HFF-Myc (cell line): ENCODE results near the gene CAMK1D.
"Not testable (repeated sequence)": the region's sequence is repeated elsewhere in the genome, so short reads cannot be mapped to it uniquely, and the experiment has no call there.

Source experiments
- DNase-seq: peaks from one replicate; pipeline ENCODE4 v3.0.0-alpha.2; 2011; ENCODE audit warnings: low read depth; ENCODE audit errors: extremely low read depth
- H3K4me3 ChIP-seq: replicated peaks from 2 replicates; pipeline ENCODE4 v1.5.1; 2011; ENCODE audit warnings: low read depth, mild to moderate bottlenecking, control low read depth, low read length
- TF ChIP-seq, protein P1 (sequence below): IDR thresholded peaks from 2 replicates; pipeline ENCODE4 v1.5.1; 2012; ENCODE audit warnings: mild to moderate bottlenecking, low read depth, low read length, control low read depth; ENCODE audit errors: missing control alignments

CAMK1D gene

DNA sequence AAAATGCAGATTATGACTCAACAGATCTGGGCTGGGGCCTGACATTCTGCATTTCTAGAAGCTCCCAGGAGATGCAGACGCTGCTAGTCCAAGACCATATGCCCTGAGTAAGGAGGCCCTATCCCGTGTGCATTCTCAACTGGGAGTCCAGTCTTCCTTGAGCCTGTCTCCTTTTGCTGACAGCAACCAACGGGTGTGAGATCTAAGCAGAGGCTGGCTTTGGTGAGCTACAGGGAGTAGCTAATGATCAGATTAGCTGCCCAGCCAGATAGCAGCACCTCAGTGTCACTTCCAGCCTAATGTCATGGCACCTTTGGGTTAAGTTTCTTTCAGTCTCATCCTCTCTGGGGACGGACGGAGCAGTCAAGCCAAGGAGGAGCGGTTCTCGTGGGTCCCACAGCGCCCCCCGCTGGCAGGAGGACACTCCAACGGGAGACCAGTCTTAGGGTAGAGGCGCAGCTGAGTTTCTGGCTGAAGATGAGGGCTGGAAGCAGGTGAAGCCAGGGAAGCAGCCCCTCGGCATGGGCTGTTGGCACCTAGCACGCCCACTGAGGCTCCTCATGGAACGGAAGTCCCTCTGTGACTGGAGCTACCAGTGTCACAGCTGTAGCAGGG is 498.1 kb downstream of the CAMK1D start:
- DNase-seq = no peak
- TF ChIP-seq, protein P1, sequence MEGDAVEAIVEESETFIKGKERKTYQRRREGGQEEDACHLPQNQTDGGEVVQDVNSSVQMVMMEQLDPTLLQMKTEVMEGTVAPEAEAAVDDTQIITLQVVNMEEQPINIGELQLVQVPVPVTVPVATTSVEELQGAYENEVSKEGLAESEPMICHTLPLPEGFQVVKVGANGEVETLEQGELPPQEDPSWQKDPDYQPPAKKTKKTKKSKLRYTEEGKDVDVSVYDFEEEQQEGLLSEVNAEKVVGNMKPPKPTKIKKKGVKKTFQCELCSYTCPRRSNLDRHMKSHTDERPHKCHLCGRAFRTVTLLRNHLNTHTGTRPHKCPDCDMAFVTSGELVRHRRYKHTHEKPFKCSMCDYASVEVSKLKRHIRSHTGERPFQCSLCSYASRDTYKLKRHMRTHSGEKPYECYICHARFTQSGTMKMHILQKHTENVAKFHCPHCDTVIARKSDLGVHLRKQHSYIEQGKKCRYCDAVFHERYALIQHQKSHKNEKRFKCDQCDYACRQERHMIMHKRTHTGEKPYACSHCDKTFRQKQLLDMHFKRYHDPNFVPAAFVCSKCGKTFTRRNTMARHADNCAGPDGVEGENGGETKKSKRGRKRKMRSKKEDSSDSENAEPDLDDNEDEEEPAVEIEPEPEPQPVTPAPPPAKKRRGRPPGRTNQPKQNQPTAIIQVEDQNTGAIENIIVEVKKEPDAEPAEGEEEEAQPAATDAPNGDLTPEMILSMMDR = peak; percentile 43
- no peak overlapping the region for H3K4me3 ChIP-seq

DNA sequence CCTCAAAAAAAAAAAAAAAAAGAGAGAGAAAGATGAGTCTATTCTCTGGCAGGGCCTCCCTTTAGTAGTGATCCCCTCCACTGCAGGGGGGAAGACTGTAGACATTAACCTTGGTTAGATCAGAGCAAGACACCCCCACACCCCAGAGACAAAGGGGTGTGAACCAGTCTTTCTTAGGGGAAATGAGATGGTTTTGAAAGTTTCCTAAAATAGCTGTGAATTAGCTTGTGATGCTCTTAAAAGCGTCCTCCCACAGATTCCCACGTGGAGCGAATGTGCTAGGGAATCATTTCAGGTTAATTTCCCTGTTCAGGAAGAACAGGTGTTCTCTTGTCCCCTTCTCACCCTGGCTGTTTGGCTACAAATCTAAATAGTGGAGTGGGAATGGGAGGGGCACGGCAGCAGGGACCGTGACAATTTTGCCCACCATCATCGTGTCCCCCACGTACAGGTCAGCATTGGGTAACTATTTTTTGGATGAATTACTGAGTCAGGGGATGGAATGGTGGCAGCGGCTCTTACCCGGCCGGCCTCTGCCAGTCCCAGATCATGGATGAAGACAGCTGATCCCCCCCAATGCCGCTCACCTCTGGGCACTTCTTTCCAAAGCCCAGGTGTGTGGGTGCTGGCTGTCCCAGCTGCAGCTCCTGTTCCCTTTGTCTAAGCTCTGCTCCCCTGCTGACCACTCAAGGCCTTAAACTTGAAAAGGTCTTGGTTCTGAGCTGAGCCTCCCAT is 499.3 kb downstream of the CAMK1D start:
- no peak overlapping the region for H3K4me3 ChIP-seq
- no peak for DNase-seq
- TF ChIP-seq, protein P1 = no peak

DNA sequence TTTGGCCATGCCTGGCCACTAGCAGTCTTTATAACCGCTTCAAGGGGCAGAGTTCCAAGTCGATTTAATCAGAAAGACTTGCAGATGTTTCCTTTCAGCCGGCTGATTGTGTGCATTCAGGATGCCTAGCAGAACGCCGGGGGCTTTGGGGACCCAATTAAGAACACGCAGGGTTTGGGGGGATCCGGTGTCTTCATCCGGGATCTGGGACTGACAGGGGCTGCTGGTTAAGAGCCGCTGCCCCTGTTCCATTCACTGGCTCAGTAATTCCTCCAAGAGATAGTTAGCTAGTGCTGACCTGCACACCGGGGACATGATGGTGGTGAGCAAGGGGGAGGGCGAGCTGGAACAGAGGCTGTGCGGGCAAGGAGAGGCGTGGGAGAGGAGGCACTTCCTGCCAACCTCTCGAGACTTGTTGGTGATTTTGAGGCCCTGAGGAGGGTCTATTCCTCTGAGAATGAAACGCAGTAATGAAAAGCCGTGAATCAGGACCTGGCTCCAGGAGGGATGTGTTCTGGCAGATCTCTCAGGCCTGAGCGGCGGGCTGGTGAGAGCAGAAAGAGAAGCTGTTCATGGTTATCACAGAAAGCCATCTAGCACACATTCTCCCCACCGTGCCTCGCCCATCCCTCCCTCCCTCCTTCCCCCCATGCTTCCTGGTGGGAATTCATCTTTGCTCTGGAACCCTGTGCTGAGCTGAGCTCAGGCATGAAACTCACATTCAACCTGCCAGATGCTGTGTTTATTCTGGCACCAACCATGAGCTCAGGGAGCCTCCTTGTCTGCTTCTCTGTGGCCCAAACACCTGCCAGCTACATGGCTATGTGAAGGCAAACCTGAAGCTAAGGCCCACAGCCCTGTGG is 500.2 kb downstream of the CAMK1D start:
- TF ChIP-seq, protein P1 = no peak
- no peak overlapping the region for H3K4me3 ChIP-seq
- no peak for DNase-seq

DNA sequence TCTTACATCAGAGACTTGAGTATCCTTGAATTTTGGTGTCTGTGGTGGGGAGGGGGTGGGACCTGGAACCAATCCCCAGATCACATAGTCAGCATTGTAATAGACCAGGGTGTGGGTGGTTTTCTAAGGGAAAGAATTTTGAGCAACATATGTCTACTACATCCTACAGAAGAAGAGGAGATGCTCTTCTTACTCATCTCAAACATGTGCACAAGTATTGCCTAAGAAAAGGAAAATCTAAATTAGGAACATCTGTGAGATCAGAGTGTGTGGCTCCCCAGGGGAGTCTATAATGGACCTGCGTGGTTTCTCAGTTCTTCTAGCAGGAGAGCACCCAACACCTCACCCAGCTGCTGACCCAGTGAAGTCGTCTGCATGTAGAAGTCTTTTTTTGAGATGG is 503.3 kb downstream of the CAMK1D start:
- peak; percentile 11 for DNase-seq
- TF ChIP-seq, protein P1 = no peak
- H3K4me3 ChIP-seq = no peak overlapping the region

DNA sequence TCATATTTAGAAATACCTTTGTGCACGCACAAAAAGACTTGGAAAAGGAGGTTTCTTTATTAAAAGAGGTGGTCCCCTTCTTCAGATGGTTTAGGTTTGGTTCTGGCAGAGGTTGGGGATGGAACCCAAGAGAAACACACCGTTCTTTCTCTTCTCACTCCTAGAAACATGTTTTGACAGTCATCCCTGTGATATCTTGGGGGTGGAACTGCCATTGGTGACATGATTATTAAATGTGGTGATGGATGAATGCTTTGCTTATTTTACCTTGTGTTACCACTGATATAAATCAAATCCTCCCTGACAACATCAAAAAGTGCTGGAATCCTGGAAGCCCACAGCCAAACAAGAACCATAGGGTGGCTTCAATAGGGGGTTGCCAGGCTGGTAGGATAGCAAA is 505.6 kb downstream of the CAMK1D start:
- TF ChIP-seq, protein P1 = no peak
- no peak overlapping the region for H3K4me3 ChIP-seq
- no peak for DNase-seq

DNA sequence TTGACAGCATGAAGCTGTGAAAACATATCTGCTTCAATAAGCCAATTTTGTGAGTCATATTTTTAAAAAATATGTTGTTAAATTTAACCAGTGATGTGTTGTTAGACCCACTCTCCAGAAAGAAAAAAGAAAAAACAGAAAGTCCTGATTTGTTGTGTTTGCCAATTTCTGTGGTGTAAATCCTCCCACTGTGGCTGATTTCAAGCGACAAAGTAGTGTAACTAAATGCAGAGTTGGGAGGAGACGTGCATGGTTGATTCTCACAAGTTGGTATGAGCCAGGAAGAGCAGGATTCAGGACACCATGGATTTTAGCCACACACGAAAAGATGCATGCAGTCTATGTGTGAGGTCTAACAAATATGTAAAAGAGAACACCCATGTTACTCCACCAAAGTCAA is 513.1 kb downstream of the CAMK1D start:
- TF ChIP-seq, protein P1 = no peak
- H3K4me3 ChIP-seq = no peak overlapping the region
- DNase-seq = no peak

DNA sequence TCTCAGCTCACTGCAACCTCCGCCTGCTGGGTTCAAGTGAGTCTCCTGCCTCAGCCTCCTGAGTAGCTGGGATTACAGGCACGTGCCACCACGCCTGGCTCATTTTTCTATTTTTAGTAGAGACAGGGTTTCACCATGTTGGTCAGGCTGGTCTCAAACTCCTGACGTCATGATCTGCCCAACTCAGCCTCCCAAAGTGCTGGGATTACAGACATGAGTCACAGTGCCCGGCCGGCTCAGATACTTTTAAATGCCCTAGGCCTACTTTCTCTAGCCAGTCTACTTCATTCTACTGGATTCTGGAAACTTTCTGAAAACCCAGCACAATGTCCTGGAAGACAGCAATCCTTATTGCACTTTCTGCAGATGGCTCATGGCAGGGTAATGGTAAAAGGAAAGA is 516.2 kb downstream of the CAMK1D start:
- H3K4me3 ChIP-seq, DNase-seq: not testable (repeated sequence)
